UCSD-AML1 (cell line): ENCODE data around the gene IL11.
"Not testable (repeated sequence)": the region's sequence is repeated elsewhere in the genome, so short reads cannot be mapped to it uniquely, and the experiment has no call there.

ENCODE experiments used
- DNase-seq: peaks from one replicate; lab custom pipeline; 2025; ENCODE audit not compliant: unreplicated experiment; lab: John Stamatoyannopoulos, UW

Gene IL11

GRCh38 chr19:55370305-55370988 lies at the start of gene IL11:
IL11 (minus strand) TSS chr19:55370463; CDS start chr19:55370310, 153 bp downstream.
- DNase-seq = no peak

GRCh38 chr19:55419624-55420236 lies 49.5 kb upstream of the IL11 start:
- no peak for DNase-seq

GRCh38 chr19:55419103-55419502 lies 48.8 kb upstream of the IL11 start:
- DNase-seq = no peak

GRCh38 chr19:55418185-55418584 lies 47.9 kb upstream of the IL11 start:
- DNase-seq = peak; percentile 57

- DNase-seq = no peak
Observed at GRCh38 chr19:55410168-55410567, 39.9 kb upstream of the IL11 start.

GRCh38 chr19:55409179-55409578 lies 38.9 kb upstream of the IL11 start:
- not testable (repeated sequence) for DNase-seq

- no peak for DNase-seq
Observed at GRCh38 chr19:55408533-55408872, 38.2 kb upstream of the IL11 start.

GRCh38 chr19:55407800-55408532 lies 37.7 kb upstream of the IL11 start:
- peak; percentile 99 for DNase-seq

- DNase-seq = not testable (repeated sequence)
Observed at GRCh38 chr19:55407550-55407799, 37.2 kb upstream of the IL11 start, which contains the start of gene UBE2S. UBE2S (minus strand) TSS chr19:55407788; CDS start chr19:55407589, 199 bp downstream.

- DNase-seq = peak; percentile 68
Observed at GRCh38 chr19:55406826-55407549, 36.7 kb upstream of the IL11 start.

- no peak for DNase-seq
Observed at GRCh38 chr19:55406091-55406825, 36.0 kb upstream of the IL11 start.

- no peak for DNase-seq
Observed at GRCh38 chr19:55405638-55406037, 35.4 kb upstream of the IL11 start.

GRCh38 chr19:55402509-55402908 lies 32.2 kb upstream of the IL11 start:
- DNase-seq = no peak

GRCh38 chr19:55401390-55401789 lies 31.1 kb upstream of the IL11 start:
- not testable (repeated sequence) for DNase-seq

GRCh38 chr19:55400281-55401087 lies 30.2 kb upstream of the IL11 start:
- DNase-seq = no peak

- no peak for DNase-seq
Observed at GRCh38 chr19:55398200-55398925, 28.1 kb upstream of the IL11 start.

- DNase-seq = no peak
Observed at GRCh38 chr19:55392820-55393761, 22.8 kb upstream of the IL11 start.
